ENCODE data around the gene BICRA.

GRCh38 chr19:47704656-47705055 lies 95.7 kb downstream of the BICRA start:
- TF ChIP-seq POLR2A (IDR thresholded peaks at IDR 0.05) (no peak), CTCF (IDR thresholded peaks at IDR 0.05) (no peak)

Data from testis (tissue), 2 donors.